ENCODE measurements around the gene RALB.

GRCh38 chr2:120312860-120313694, 60.4 kb downstream of the RALB start:
- TF ChIP-seq GATA2 (IDR thresholded peaks at IDR 0.05; ENCODE audit: low read depth, low read length) (no peak), GATA3 (IDR thresholded peaks at IDR 0.05; ENCODE audit: low read depth, low read length) (no peak)

Measured in SH-SY5Y (cell line).